ENCODE data around the gene TAOK1.

TAOK1 gene

GRCh38 chr17:29544066-29544465 lies 153.9 kb downstream of the TAOK1 start:
- no peak overlapping the region for H3K9ac ChIP-seq (ENCODE audit: low read length)

GRCh38 chr17:29546085-29546484 lies 155.9 kb downstream of the TAOK1 start:
- H3K9ac ChIP-seq (ENCODE audit: low read length) = no peak overlapping the region
- no peak overlapping the region for H3K27ac ChIP-seq (ENCODE audit: low read length)
- no peak overlapping the region for H2AFZ ChIP-seq (ENCODE audit: low read depth, low read length)
- H3K27me3 ChIP-seq (ENCODE audit: low read depth, low read length) = no peaks in the 10 kb centered on the region
- H4K20me1 ChIP-seq (ENCODE audit: insufficient read depth, low read length) = no peaks in the 10 kb centered on the region; the same call in 1 of the 2 replicates
- no peak overlapping the region for H3K4me3 ChIP-seq (ENCODE audit: low read length)
- peaks cover 6% of the 10 kb centered on the region for H3K4me1 ChIP-seq (ENCODE audit: low read length)
- no peak overlapping the region for H3K4me2 ChIP-seq (ENCODE audit: low read length)
- H3K79me2 ChIP-seq (ENCODE audit: low read length) = no peaks in the 10 kb centered on the region
- peaks cover 21% of the 10 kb centered on the region for H3K36me3 ChIP-seq (replicated peaks; ENCODE audit: low read depth, low read length)
- no peak for TF ChIP-seq EZH2phosphoT487 (IDR thresholded peaks at IDR 0.05; ENCODE audit: low read depth)
- no peaks in the 10 kb centered on the region for H3K9me3 ChIP-seq (ENCODE audit: insufficient read depth, low read length)

More at GRCh38 chr17:29544066-29544465, 153.9 kb downstream of the TAOK1 start:
- Histone ChIP-seq H3K4me2 (ENCODE audit: low read length) (no peak overlapping the region), H2AFZ (ENCODE audit: low read depth, low read length) (no peak overlapping the region), H3K27me3 (ENCODE audit: low read depth, low read length) (no peaks in the 10 kb centered on the region), H3K9me3 (ENCODE audit: insufficient read depth, low read length) (no peaks in the 10 kb centered on the region), H3K36me3 (replicated peaks; ENCODE audit: low read depth, low read length) (peaks cover 20% of the 10 kb centered on the region), H3K4me3 (ENCODE audit: low read length) (no peak overlapping the region), H4K20me1 (ENCODE audit: insufficient read depth, low read length) (no peaks in the 10 kb centered on the region), H3K79me2 (ENCODE audit: low read length) (no peaks in the 10 kb centered on the region), H3K4me1 (ENCODE audit: low read length) (peaks cover 3% of the 10 kb centered on the region), H3K27ac (ENCODE audit: low read length) (no peak overlapping the region)
- no peak for TF ChIP-seq EZH2phosphoT487 (IDR thresholded peaks at IDR 0.05; ENCODE audit: low read depth)
- TF ChIP-seq, protein P1, sequence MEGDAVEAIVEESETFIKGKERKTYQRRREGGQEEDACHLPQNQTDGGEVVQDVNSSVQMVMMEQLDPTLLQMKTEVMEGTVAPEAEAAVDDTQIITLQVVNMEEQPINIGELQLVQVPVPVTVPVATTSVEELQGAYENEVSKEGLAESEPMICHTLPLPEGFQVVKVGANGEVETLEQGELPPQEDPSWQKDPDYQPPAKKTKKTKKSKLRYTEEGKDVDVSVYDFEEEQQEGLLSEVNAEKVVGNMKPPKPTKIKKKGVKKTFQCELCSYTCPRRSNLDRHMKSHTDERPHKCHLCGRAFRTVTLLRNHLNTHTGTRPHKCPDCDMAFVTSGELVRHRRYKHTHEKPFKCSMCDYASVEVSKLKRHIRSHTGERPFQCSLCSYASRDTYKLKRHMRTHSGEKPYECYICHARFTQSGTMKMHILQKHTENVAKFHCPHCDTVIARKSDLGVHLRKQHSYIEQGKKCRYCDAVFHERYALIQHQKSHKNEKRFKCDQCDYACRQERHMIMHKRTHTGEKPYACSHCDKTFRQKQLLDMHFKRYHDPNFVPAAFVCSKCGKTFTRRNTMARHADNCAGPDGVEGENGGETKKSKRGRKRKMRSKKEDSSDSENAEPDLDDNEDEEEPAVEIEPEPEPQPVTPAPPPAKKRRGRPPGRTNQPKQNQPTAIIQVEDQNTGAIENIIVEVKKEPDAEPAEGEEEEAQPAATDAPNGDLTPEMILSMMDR (IDR thresholded peaks at IDR 0.05; ENCODE audit: low read depth, low read length) = no peak

DNA sequence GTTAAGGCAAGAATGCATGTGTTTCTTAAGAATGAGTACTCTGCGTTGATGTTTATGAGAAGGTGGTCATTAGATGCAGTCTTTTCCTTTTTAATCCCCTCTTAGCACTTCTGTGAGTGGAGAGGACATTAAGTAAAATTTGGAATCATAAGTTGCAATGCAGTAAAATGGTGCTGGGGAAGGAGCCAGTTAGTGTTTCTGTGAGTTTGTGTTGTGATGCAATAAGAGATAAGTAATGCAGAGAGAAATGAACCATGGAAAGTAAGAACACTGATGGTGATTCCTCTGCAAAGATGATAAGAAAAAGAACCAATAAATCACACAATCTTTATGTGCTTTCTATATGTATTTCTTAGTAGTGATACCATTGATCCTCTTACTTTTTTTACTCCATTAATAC lies 156.7 kb downstream of the TAOK1 start:
- Histone ChIP-seq H3K4me2 (ENCODE audit: low read length) (no peak overlapping the region), H3K36me3 (replicated peaks; ENCODE audit: low read depth, low read length) (peaks cover 28% of the 10 kb centered on the region), H3K9me3 (ENCODE audit: insufficient read depth, low read length) (no peaks in the 10 kb centered on the region), H3K79me2 (ENCODE audit: low read length) (no peaks in the 10 kb centered on the region), H2AFZ (ENCODE audit: low read depth, low read length) (no peak overlapping the region), H3K27ac (ENCODE audit: low read length) (no peak overlapping the region), H3K9ac (ENCODE audit: low read length) (no peak overlapping the region), H3K4me3 (ENCODE audit: low read length) (no peak overlapping the region), H4K20me1 (ENCODE audit: insufficient read depth, low read length) (no peaks in the 10 kb centered on the region; the same call in 1 of the 2 replicates), H3K4me1 (ENCODE audit: low read length) (peaks cover 6% of the 10 kb centered on the region), H3K27me3 (ENCODE audit: low read depth, low read length) (no peaks in the 10 kb centered on the region)
- TF ChIP-seq, protein P1 (IDR thresholded peaks at IDR 0.05; ENCODE audit: low read depth, low read length) = no peak
- no peak for TF ChIP-seq EZH2phosphoT487 (IDR thresholded peaks at IDR 0.05; ENCODE audit: low read depth)

- no peaks in the 10 kb centered on the region for H3K79me2 ChIP-seq (ENCODE audit: low read length)
- no peak for TF ChIP-seq EZH2phosphoT487 (IDR thresholded peaks at IDR 0.05; ENCODE audit: low read depth)
- TF ChIP-seq, protein P1 (IDR thresholded peaks at IDR 0.05; ENCODE audit: low read depth, low read length) = no peak
- H3K27ac ChIP-seq (ENCODE audit: low read length) = no peak overlapping the region
- H2AFZ ChIP-seq (ENCODE audit: low read depth, low read length) = no peak overlapping the region
- H3K36me3 ChIP-seq (replicated peaks; ENCODE audit: low read depth, low read length) = peaks cover 14% of the 10 kb centered on the region
- H3K4me1 ChIP-seq (ENCODE audit: low read length) = peaks cover 6% of the 10 kb centered on the region
- H3K4me3 ChIP-seq (ENCODE audit: low read length) = no peak overlapping the region
- H3K9ac ChIP-seq (ENCODE audit: low read length) = no peak overlapping the region
- no peak overlapping the region for H3K4me2 ChIP-seq (ENCODE audit: low read length)
- no peaks in the 10 kb centered on the region for H3K9me3 ChIP-seq (ENCODE audit: insufficient read depth, low read length)
- no peaks in the 10 kb centered on the region; the same call in 1 of the 2 replicates for H4K20me1 ChIP-seq (ENCODE audit: insufficient read depth, low read length)
- H3K27me3 ChIP-seq (ENCODE audit: low read depth, low read length) = no peaks in the 10 kb centered on the region
Measured at GRCh38 chr17:29549177-29549923, 159.2 kb downstream of the TAOK1 start.

Data from OCI-LY3 (cell line).